ENCODE results near the gene FTSJ3.
A peak's percentile ranks its signal among the peaks of the same experiment; 100 is the strongest.

Gene FTSJ3

DNA sequence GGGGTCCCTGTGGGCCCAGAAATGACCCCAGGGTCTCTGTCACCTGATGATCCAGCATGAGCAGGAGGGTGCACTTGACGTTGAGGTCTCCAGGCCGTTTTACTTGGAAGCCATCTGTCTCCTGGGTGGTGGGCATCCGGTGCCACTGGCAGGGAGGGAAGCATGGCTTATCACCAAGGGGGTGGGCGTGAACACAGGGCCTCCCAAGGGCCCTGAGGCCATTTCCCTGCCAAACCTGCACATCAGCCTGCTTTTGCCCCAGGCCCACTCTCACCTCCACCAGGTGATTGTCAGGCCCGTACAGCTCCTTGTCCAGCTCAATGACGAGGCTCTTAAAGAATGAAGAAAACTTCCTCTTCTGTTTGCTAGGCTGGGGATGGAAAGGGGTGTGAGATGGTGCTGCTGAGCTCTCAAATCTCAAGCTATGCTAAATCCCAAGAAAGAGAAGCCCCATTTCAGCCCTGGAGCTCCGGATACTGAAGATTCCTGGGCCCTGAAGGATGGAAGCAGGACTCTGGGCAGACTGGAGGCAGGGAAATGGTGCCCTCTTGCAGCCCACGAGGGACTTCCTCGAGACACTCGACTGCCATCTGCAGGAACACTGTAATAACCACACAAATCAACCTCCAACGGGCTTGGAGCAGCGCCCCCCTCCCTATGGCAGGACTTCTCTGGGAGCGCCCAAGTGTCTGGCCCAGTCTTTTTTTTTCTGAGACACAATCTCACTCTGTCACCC, 7.1 kb upstream of the FTSJ3 start:
- TF ChIP-seq, protein P1, sequence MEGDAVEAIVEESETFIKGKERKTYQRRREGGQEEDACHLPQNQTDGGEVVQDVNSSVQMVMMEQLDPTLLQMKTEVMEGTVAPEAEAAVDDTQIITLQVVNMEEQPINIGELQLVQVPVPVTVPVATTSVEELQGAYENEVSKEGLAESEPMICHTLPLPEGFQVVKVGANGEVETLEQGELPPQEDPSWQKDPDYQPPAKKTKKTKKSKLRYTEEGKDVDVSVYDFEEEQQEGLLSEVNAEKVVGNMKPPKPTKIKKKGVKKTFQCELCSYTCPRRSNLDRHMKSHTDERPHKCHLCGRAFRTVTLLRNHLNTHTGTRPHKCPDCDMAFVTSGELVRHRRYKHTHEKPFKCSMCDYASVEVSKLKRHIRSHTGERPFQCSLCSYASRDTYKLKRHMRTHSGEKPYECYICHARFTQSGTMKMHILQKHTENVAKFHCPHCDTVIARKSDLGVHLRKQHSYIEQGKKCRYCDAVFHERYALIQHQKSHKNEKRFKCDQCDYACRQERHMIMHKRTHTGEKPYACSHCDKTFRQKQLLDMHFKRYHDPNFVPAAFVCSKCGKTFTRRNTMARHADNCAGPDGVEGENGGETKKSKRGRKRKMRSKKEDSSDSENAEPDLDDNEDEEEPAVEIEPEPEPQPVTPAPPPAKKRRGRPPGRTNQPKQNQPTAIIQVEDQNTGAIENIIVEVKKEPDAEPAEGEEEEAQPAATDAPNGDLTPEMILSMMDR (IDR thresholded peaks at IDR 0.05; ENCODE audit: low read depth, low read length, missing control alignments) = peak; percentile 73
- DNase-seq (ENCODE audit: extremely low read depth, low read depth) = peak; percentile 66
- no peak overlapping the region for H3K4me3 ChIP-seq (replicated peaks; ENCODE audit: low read depth, low read length)

DNA sequence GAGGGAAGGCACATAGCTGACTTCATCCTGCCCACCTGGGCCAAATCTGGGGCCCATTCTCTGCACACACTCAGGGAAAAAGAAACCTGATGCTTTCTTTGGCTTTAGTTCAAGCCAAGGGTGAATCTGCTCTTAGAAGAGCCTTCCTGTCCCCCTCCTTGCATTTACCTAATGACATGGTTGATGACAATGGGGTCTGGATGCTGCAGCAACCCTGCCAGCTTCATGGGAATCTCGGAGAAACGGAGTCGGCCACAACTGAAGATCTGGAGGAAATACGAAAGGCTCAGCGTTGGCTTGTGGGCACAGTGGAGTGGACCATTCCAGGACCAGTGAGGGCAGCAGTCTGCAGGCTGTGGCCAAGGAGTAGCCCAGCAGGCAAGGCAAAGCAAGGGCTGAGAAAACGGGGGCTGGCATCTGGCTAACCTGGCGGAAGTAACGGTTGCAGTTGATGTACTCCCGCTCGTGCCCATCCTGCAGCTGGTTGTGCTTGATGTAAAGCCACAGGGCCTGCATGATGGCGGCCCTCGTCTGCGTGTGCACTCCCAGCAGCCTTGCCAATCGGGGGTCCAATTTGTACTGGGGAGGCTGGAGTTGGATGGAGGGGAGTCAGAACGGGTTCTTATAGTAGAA, 6.4 kb upstream of the FTSJ3 start:
- no peak overlapping the region for H3K4me3 ChIP-seq (replicated peaks; ENCODE audit: low read depth, low read length)
- TF ChIP-seq, protein P1 (IDR thresholded peaks at IDR 0.05; ENCODE audit: low read depth, low read length, missing control alignments) = no peak
- no peak for DNase-seq (ENCODE audit: extremely low read depth, low read depth)

DNA sequence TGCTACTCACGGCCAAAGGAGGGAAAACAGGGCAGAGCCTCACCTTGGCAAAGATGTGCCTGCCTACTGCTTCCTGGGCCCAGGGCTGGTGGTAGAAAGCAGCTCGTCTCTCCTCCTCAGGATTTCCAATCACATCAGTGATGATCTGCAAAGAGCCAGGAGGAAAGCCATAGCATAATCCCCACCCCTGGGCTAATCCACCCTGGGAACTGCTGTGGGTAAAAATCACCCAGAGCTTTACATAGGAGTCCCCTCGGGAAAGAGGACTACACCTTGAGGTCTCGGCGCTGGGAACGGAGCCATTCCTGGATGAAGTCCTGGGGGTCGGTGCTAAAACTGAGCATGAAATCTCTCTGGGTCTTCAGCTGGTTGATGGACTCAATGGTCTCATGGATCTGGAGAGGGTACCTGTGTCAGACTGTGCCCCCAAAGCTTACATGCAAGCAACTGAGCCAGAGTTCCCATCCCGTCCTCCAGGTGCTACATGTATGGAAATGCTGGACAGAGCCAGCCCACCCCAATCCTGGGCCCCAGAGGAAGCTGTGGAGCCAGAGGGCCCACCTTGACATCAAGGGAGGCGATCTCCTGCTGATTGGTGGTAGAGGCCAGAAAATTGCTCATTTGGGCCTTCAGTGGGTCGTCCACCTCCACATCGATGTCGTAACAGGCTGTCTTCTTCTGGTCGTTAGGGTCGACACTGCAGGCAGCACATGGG, 5.7 kb upstream of the FTSJ3 start:
- TF ChIP-seq, protein P1 (IDR thresholded peaks at IDR 0.05; ENCODE audit: low read depth, low read length, missing control alignments) = no peak

DNA sequence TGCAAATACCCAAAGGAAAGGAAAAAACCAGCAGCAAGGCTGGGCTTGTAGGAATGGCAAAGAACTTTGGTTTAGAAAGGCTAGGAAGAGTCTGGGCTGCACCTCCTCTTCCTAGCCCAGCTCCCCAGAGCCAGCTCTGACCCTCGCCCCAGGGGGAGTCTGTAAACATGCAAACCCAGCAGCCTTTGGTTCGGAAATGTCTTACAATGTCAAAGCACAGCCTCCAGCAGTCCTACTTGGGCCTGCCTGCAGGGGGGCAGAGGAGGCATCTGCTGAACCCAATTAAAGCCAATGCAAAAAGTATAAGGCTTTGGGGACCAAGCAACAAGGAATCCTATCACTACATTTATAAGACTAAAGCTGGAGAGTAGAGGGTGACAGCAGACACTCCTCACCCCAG, 5.0 kb upstream of the FTSJ3 start:
- TF ChIP-seq, protein P1 (IDR thresholded peaks at IDR 0.05; ENCODE audit: low read depth, low read length, missing control alignments) = no peak
- H3K4me3 ChIP-seq (replicated peaks; ENCODE audit: low read depth, low read length) = no peak overlapping the region
- no peak for DNase-seq (ENCODE audit: extremely low read depth, low read depth)

More for the DNA sequence above, 5.7 kb upstream of the FTSJ3 start:
- DNase-seq (ENCODE audit: extremely low read depth, low read depth) = no peak
- H3K4me3 ChIP-seq (replicated peaks; ENCODE audit: low read depth, low read length) = no peak overlapping the region

DNA sequence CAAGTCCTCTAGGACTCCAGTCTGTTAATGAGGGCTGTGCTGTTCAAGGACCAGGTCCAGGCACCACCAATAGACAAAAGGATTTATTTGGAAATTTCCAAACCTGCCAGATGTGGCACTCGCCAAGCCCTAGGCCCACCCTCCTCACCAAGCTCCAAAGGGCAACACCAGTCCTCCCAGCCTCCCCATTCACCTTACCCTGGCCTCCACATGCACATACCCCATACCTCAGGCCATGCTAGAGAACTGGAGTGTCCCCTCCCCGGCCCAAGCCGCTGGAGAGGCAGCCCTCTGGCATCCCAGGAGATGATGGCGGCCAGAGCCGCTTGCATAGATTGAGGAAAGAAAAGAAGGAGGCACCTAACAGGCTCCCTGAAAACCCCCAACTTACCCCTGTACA, 4.6 kb upstream of the FTSJ3 start:
- no peak for DNase-seq (ENCODE audit: extremely low read depth, low read depth)
- H3K4me3 ChIP-seq (replicated peaks; ENCODE audit: low read depth, low read length) = no peak overlapping the region

DNA sequence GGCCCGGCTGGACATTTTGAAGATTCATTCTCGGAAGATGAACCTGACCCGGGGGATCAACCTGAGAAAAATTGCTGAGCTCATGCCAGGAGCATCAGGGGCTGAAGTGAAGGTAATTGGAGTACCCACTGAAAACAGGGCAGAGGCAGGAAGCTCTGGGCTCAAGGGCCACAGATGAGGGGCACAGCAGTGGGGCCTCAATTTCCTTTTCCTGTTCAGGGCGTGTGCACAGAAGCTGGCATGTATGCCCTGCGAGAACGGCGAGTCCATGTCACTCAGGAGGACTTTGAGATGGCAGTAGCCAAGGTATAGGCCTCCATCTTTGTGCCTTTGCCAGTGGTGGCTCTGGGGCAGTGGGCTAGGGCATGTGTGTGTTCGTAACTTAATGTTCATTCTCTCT, 4.0 kb upstream of the FTSJ3 start:
- DNase-seq (ENCODE audit: extremely low read depth, low read depth) = no peak
- TF ChIP-seq, protein P1 (IDR thresholded peaks at IDR 0.05; ENCODE audit: low read depth, low read length, missing control alignments) = no peak
- H3K4me3 ChIP-seq (replicated peaks; ENCODE audit: low read depth, low read length) = no peak overlapping the region

More for the DNA sequence above, 4.6 kb upstream of the FTSJ3 start:
- TF ChIP-seq, protein P1 (IDR thresholded peaks at IDR 0.05; ENCODE audit: low read depth, low read length, missing control alignments) = no peak

All from HFF-Myc (cell line).